M059J (cell line): ENCODE measurements around the gene FOXP1. TPM values are rescaled to one million over a fixed set of nuclear protein-coding genes. Genes with fewer than 3 reads are reported as not detected.
A peak's percentile ranks its signal among the peaks of the same experiment; 100 is the strongest.

Source experiments
- DNase-seq: peaks from one replicate; pipeline ENCODE4 v3.0.0-alpha.2; 2012; ENCODE audit warnings: low read depth
- total RNA-seq: library from RNA; depleted of rRNA; stranded (reverse); fragments of >200 nt; shearing (Covaris generic); gene quantifications from 2 replicates; pipeline ENCODE4 v1.2.3, GENCODE V29; 2014

The FOXP1 gene
- total RNA-seq, 1 experiment from 2014 or later, result 19.2 TPM

GRCh38 chr3:71376911-71377310, 206.6 kb downstream of the FOXP1 start:
- DNase-seq, result no peak

GRCh38 chr3:71376503-71376902, 207.0 kb downstream of the FOXP1 start:
- DNase-seq, result no peak

- no peak for DNase-seq
These were observed 208.9 kb downstream of the FOXP1 start for GRCh38 chr3:71374582-71374981.

GRCh38 chr3:71372911-71373637, 210.5 kb downstream of the FOXP1 start:
- no peak for DNase-seq

- DNase-seq, result no peak
These were observed 211.2 kb downstream of the FOXP1 start for GRCh38 chr3:71372241-71372768.

- DNase-seq, result peak; percentile 39
These were observed 212.2 kb downstream of the FOXP1 start for GRCh38 chr3:71371282-71371681.

GRCh38 chr3:71370467-71370866, 213.1 kb downstream of the FOXP1 start:
- DNase-seq, result no peak

GRCh38 chr3:71369701-71370391, 213.7 kb downstream of the FOXP1 start:
- no peak for DNase-seq

- DNase-seq, result no peak
These were observed 216.4 kb downstream of the FOXP1 start for GRCh38 chr3:71366988-71367604.

- no peak for DNase-seq
These were observed 222.1 kb downstream of the FOXP1 start for GRCh38 chr3:71361334-71361890.

- DNase-seq, result no peak
These were observed 222.8 kb downstream of the FOXP1 start for GRCh38 chr3:71360764-71361163.

- DNase-seq, result no peak
These were observed 223.3 kb downstream of the FOXP1 start for GRCh38 chr3:71360180-71360579.

GRCh38 chr3:71358243-71358642, 225.3 kb downstream of the FOXP1 start:
- no peak for DNase-seq

GRCh38 chr3:71356265-71356664, 227.3 kb downstream of the FOXP1 start:
- DNase-seq, result no peak

GRCh38 chr3:71355862-71356261, 227.7 kb downstream of the FOXP1 start:
- no peak for DNase-seq

GRCh38 chr3:71355037-71355436, 228.5 kb downstream of the FOXP1 start:
- no peak for DNase-seq

GRCh38 chr3:71351403-71352149, 232.0 kb downstream of the FOXP1 start:
- DNase-seq, result no peak

- DNase-seq, result no peak
These were observed 232.5 kb downstream of the FOXP1 start for GRCh38 chr3:71350998-71351397.

- DNase-seq, result no peak
These were observed 234.7 kb downstream of the FOXP1 start for GRCh38 chr3:71348831-71349230.

- DNase-seq, result no peak
These were observed 235.4 kb downstream of the FOXP1 start for GRCh38 chr3:71348001-71348632.

GRCh38 chr3:71346061-71346460, 237.5 kb downstream of the FOXP1 start:
- no peak for DNase-seq
